ENCODE data around the gene HDAC9. TPM values are rescaled to one million over a fixed set of nuclear protein-coding genes. Genes with fewer than 3 reads are reported as not detected.

The HDAC9 gene
- total RNA-seq, 2 donors from 2014 or later: 1.5 to 4.0 TPM

GRCh38 chr7:18780938-18781337 is 285.4 kb downstream of the HDAC9 start:
- 94 to 96% methylated on average over 3 of the region's 3 CpGs for WGBS, 2 experiments (ENCODE audit: insufficient coverage in 1 of 2, insufficient read length in 1 of 2)
- TF ChIP-seq CTCF (conservative IDR thresholded peaks at IDR 0.05): no peak
- Mint-ChIP-seq H3K27me3 (ENCODE audit: insufficient read depth) (peaks cover 11% of the 10 kb centered on the region), H3K4me1 (peaks cover 28% of the 10 kb centered on the region), H3K4me3 (no peak overlapping the region), H3K9me3 (no peaks in the 10 kb centered on the region), H3K36me3 (ENCODE audit: low read depth) (no peaks in the 10 kb centered on the region), H3K27ac (no peak overlapping the region)
- H3K36me3 ChIP-seq (ENCODE audit: control insufficient read depth, insufficient read depth, low read length): no peaks in the 10 kb centered on the region
- no peak for DNase-seq
- no peak overlapping the region for H3K27ac ChIP-seq (ENCODE audit: low read depth, low read length)
- no peak overlapping the region for H3K9ac ChIP-seq (ENCODE audit: extremely low read depth, low read length, poor library complexity, severe bottlenecking)
- no peaks in the 10 kb centered on the region for H3K9me3 ChIP-seq (ENCODE audit: control insufficient read depth, low read length)
- no peak overlapping the region for H3K4me3 ChIP-seq (ENCODE audit: low read length)
- peaks cover 52% of the 10 kb centered on the region for H3K27me3 ChIP-seq (ENCODE audit: control insufficient read depth, insufficient read depth, low read length, poor library complexity, severe bottlenecking)
- H3K4me1 ChIP-seq (ENCODE audit: control insufficient read depth, insufficient read depth, low read length): no peaks in the 10 kb centered on the region

- no peak for DNase-seq
- no peaks in the 10 kb centered on the region for H3K4me1 ChIP-seq (ENCODE audit: control insufficient read depth, insufficient read depth, low read length)
- H3K9me3 ChIP-seq (ENCODE audit: control insufficient read depth, low read length): no peaks in the 10 kb centered on the region
- WGBS, 2 experiments (ENCODE audit: insufficient coverage in 1 of 2, insufficient read length in 1 of 2): 79 to 92% methylated on average over 4 to 5 of the region's 5 CpGs
- H3K9ac ChIP-seq (ENCODE audit: extremely low read depth, low read length, poor library complexity, severe bottlenecking): no peak overlapping the region
- peaks cover 37% of the 10 kb centered on the region for H3K27me3 ChIP-seq (ENCODE audit: control insufficient read depth, insufficient read depth, low read length, poor library complexity, severe bottlenecking)
- H3K27ac Mint-ChIP-seq: no peak overlapping the region
- no peaks in the 10 kb centered on the region for H3K9me3 Mint-ChIP-seq
- H3K36me3 ChIP-seq (ENCODE audit: control insufficient read depth, insufficient read depth, low read length): no peaks in the 10 kb centered on the region
- no peak overlapping the region for H3K4me3 ChIP-seq (ENCODE audit: low read length)
- no peak overlapping the region for H3K4me3 Mint-ChIP-seq
- peaks cover 3% of the 10 kb centered on the region for H3K4me1 Mint-ChIP-seq
- H3K27me3 Mint-ChIP-seq (ENCODE audit: insufficient read depth): peaks cover 15% of the 10 kb centered on the region
- H3K27ac ChIP-seq (ENCODE audit: low read depth, low read length): no peak overlapping the region
- TF ChIP-seq CTCF (conservative IDR thresholded peaks at IDR 0.05): no peak
- no peaks in the 10 kb centered on the region for H3K36me3 Mint-ChIP-seq (ENCODE audit: low read depth)
Measured at GRCh38 chr7:18786196-18786727, 290.7 kb downstream of the HDAC9 start.

GRCh38 chr7:18786796-18787195 is 291.2 kb downstream of the HDAC9 start:
- H3K27ac Mint-ChIP-seq: no peak overlapping the region
- Histone ChIP-seq H3K9ac (ENCODE audit: extremely low read depth, low read length, poor library complexity, severe bottlenecking) (no peak overlapping the region), H3K27me3 (ENCODE audit: control insufficient read depth, insufficient read depth, low read length, poor library complexity, severe bottlenecking) (peaks cover 32% of the 10 kb centered on the region), H3K36me3 (ENCODE audit: control insufficient read depth, insufficient read depth, low read length) (no peaks in the 10 kb centered on the region), H3K4me1 (ENCODE audit: control insufficient read depth, insufficient read depth, low read length) (no peaks in the 10 kb centered on the region), H3K27ac (ENCODE audit: low read depth, low read length) (no peak overlapping the region), H3K9me3 (ENCODE audit: control insufficient read depth, low read length) (no peaks in the 10 kb centered on the region), H3K4me3 (ENCODE audit: low read length) (no peak overlapping the region)
- no peak for TF ChIP-seq CTCF (conservative IDR thresholded peaks at IDR 0.05)
- 96% methylated on average over 1 of the region's 2 CpGs; no CpG with 5 or more reads in 1 of the 2 experiments for WGBS, 2 experiments (ENCODE audit: insufficient coverage in 1 of 2, insufficient read length in 1 of 2)
- peaks cover 15% of the 10 kb centered on the region for H3K27me3 Mint-ChIP-seq (ENCODE audit: insufficient read depth)
- H3K36me3 Mint-ChIP-seq (ENCODE audit: low read depth): no peaks in the 10 kb centered on the region
- H3K4me3 Mint-ChIP-seq: no peak overlapping the region
- no peak for DNase-seq
- no peaks in the 10 kb centered on the region for H3K9me3 Mint-ChIP-seq
- H3K4me1 Mint-ChIP-seq: no peaks in the 10 kb centered on the region
